HS-27A (cell line): Measurements from ENCODE around the gene HNF4A.

Source experiments
- DNase-seq: peaks from one replicate; pipeline ENCODE4 v3.0.0-alpha.2; 2012; ENCODE audit warnings: low read depth, missing footprints

Gene HNF4A

GRCh38 chr20:44445742-44446710, 90.5 kb downstream of the HNF4A start:
- no peak for DNase-seq

DNA sequence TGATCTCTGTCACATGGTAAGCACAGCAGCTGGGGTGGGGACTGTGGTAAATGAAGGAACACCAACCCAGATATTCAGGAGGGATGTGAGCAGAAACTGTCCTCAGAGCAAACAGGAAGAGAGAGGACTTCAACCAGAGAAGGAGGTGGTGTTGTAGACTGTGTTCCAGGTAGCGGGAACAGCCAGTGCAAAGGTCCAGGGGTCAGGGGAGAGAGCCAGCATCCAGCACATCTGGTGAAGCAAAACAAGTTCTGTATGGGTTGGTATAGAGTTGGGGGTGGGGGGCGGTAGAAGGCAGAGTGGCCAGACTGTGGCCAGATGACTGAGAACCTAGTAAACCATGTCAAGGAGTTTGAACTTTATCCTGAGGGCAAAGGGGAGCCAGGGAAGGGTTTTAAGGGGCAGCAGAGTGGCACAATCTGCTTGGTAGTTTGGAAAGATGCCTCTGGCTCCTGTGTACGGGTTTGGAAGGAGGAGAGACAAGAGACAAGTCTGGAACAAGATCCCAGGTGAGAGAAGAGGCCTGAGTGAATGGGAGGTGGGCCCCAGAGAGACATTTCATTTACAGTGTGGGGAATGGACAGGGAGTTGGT, 92.4 kb downstream of the HNF4A start:
- no peak for DNase-seq

GRCh38 chr20:44448753-44449546, 93.5 kb downstream of the HNF4A start:
- no peak for DNase-seq

DNA sequence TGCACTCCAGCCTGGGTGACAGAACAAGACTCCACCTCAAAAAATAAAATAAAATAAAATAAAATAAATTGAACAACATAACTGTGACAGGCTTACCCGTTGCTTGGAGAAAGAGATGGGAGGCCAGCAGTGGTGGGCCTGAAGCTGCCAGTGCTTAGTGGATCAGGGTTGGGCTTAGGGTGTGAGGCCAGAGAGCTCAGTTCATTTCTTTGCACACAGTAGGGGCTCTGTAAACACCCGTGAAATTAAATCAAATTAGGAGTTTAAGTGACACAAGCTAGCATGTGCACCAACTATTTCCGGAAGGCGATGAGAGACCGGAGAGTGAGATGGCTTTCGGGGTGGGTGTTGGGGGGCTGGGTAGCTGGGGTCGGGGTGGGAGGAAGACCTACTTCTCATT, 94.4 kb downstream of the HNF4A start:
- DNase-seq, result no peak

GRCh38 chr20:44450281-44450889, 94.9 kb downstream of the HNF4A start:
- no peak for DNase-seq

DNA sequence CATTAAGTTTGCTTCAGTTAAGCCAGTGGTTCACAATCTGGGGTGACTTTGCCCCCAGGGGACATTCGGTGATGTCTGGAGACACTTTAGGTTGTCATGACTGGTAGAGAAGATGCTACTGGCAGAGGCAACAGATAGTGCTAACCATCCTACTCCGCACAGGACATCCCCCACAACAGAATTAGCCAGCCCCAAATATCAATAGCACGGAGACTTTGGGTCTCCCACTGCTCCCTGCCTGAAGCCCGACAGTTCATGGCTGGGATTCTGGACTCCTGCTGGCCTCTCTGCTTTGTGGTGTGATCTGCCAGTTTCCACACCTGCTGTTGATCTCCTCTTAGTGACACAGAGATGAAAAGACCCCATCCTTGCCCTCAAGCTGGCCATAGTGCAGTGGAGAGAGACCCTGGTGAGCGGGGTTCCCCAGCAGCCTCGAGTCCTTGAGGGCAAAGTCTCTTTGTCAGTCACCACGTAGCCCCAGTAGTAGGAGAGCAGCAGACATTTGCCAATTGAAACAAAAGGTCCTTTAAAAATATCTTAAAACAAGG, 95.5 kb downstream of the HNF4A start:
- no peak for DNase-seq

DNA sequence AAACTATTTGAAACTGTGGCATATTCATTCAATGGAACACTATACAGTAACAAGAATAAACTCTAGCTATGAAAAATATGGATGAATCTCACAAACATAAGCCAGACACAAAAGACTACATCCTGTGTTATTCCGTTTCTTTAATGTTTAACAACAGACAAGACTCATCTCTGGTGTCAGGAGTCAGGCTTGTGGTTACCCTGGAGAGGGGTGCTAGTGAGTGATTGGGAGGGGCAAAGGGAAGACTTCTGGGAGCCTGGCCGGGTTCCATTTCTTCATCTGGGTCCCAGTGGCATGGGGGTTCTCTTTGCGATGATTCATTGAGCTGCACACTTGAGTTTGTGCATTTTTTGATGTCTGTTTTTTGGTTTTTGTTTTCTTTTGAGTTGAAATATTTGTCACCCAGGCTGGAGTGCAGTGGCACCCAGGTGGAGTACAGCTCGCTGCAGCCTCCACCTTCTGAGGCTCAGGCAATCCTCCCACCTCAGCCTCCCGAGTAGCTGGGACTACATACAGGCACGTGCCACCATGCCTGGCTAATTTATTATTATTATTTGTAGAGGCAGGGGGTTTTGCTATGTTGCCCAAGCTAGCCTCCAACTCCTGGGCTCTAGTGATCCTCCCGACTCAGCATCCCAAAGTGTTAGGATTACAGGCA, 98.9 kb downstream of the HNF4A start:
- no peak for DNase-seq

- no peak for DNase-seq
Observed at GRCh38 chr20:44455126-44455525, 99.6 kb downstream of the HNF4A start.

DNA sequence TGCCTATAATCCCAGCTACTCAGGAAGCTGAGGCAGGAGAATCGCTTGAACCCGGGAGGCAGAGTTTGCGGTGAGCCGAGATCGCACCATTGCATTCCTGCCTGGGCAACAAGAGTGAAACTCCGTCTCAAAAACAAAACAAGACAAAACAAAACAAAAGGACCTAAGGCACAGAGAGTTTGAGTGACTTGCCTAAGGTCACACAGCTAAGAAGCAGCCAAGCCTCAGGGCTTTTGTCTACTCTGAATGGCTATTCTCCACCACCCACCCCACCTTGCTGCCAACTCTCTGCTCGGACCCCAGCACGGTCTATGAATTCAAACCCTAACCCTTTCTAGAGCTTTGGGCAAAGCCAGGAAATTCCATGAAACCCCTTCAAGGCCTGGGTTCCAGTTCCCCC, 101.1 kb downstream of the HNF4A start:
- no peak for DNase-seq

DNA sequence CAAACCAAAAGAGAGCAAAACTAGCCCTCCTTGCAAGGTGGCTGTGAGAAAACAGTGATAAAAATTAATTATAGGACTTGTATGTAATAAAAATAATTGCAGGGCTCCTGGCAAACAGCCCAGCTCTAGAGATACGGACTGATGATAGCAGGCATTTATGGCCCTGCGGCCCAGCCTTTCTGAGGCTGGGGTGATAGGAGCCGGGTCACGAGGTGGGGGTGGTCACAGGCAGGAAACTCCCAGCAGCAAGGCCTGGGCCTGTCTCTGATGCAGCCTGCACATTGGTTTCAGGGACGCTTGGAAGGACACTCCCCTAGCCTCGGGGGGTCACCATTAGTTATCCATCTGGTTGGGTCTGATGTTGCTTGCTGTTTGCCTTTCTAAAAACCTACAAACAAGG, 101.5 kb downstream of the HNF4A start:
- DNase-seq, result no peak

- DNase-seq, result no peak
Observed at GRCh38 chr20:44459271-44459670, 103.8 kb downstream of the HNF4A start.

GRCh38 chr20:44460795-44461141, 105.3 kb downstream of the HNF4A start:
- no peak for DNase-seq

DNA sequence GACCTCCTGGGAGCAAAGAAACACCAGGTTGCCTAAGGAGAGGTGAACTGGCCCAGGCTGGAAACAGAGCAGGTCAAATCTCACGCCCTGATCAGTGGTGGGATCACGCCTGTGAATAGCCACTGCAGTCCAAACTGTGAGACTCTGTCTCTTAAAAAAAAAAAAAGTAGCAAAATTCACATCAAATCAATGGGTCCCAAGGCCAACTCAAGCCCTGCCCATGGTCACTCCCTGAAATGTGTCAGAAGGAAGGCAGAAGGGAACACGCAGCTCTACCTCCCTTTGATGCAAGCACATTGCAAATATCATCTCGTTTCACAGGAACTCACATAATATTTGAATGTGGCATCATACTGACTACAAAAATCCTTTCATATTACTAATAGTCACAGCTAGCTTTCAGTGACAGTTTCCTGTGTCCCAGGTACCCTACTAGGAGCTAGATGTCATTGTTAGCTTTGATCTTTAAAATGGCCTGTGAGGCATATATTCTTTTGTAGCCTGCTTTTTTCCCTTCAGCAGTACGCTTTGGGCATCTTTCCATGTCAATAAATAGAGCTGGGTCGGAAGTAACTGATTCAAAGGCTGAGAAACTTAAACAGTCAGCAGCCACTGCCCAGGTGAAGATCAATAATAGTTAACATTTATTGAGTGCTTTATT, 105.8 kb downstream of the HNF4A start:
- DNase-seq, result no peak

GRCh38 chr20:44461803-44462174, 106.3 kb downstream of the HNF4A start:
- DNase-seq, result no peak

DNA sequence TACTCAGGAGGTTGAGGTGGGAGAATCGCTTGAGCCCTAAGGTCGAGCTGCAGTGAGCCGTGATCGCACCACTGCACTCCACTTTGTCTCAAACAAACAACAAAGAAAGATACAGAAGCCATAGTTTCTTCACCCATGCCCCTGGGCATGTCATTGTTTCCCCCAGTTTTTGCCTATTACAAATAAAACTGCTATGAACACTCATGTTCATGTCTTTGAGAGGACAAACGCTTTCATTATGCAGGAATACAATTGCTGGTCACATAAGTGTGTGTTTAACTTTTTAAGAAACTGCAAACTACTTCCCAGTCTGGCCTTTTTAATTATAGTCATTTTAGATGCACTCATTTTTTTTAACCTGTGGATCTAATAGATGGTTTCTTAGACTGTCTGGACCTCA, 108.0 kb downstream of the HNF4A start:
- no peak for DNase-seq

DNA sequence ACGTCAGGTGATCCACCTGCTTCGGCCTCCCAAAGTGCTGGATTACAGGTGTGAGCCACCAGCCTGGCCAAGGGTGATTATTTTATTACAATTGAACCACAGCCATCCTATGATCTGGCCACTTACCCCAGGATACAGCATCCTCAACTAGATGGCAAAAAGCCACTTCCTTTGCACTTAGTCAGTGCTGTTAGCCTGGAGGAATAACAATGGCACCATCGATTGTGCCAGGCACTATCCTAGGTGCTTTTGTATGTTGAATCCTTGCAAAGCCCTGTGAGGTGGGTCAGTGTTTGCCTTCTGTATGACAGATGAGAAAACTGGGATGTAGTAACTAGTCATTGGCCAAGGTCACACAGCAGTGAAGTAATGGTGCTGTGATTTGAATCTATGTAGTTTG, 109.0 kb downstream of the HNF4A start:
- no peak for DNase-seq

DNA sequence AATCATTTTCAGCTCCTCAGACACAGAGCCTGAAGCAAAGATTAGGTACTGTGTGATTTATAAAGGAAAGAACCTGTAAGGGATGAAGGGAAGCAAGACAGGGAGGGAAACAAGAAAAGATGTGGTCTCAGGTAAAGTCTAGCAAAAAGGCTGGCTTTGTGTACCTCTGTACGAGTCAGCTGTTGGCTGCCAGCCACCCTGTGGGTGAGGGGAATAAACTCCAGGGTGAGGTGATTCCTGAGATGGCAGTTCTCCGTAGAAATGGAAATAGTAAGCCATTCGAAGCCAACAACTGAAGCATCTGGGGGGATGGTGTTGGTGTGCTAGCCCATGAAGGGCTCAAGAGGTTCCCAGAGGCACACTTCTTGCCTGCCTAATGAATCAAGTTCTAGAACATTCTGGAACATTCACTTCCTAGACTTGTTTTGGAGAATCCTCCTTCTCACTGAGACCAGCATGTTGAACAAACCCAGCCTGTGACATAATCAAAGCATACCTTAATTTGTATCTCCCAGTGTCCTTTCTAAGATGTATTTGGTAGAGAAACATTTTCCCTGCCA, 109.6 kb downstream of the HNF4A start:
- DNase-seq, result no peak

- DNase-seq, result no peak
Observed at GRCh38 chr20:44467289-44467883, 111.9 kb downstream of the HNF4A start.

DNA sequence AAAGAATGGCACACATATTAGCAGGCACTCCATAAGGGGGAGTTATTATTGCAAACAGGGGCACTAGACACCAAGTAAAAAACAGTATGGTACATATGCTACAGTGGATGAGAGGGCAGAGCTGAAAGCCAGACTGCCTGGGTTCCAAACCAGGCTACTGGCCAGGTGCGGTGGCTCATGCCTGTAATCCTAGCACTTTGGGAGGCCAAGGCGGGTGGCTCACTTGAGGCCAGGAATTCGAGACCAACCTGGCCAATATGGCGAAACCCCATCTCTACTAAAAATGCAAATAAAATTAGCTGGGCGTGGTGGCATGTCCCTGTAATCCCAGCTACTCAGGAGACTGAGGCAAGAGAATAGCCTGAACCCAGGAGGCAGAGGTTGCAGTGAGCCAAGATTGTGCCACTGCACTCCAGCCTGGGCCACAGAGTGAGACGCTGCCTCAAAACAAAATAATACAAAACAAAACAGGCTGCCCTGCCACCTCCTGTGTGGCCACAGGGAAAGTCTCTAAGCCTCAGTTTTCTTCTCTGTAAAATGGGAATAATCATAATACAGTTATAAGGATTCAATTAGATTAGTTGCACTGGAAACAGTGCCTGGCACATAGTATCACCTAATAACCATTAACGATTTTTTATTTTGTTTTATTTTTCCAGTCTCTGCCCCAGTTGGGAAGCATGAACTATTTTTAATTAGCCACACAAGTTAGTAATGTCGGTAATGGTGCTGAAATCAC, 112.7 kb downstream of the HNF4A start:
- DNase-seq, result no peak

GRCh38 chr20:44470327-44470726, 114.8 kb downstream of the HNF4A start:
- DNase-seq, result no peak
